SK-N-SH treated with all-trans-retinoic acid at 6 μM for 48 hours (cell line): Measurements from ENCODE around the gene HDGFL2.

ENCODE experiments used
- ATAC-seq: fragments of 200-7000 bp; cut with Tn5 transposase; 3 replicates; pipeline ENCODE4 v1.9.1; 2020; ENCODE audit warnings: mild to moderate bottlenecking, moderate library complexity
- ARNTL ChIP-seq: fragments of 450-650 bp; formaldehyde crosslinking; IDR thresholded peaks from 2 replicates; pipeline ENCODE4 v1.5.0; 2020; ENCODE audit warnings: low read depth, mild to moderate bottlenecking, moderate library complexity, borderline replicate concordance
- BACH2 ChIP-seq: fragments of 250-450 bp; sonication (Bioruptor Pico); IDR thresholded peaks from 2 replicates; pipeline ENCODE4 v1.9.0; 2021; ENCODE audit warnings: mild to moderate bottlenecking, borderline replicate concordance
- CSDC2 ChIP-seq: fragments of 250-450 bp; sonication (Bioruptor Pico); IDR thresholded peaks from 2 replicates; pipeline ENCODE4 v1.5.0; 2020; ENCODE audit warnings: mild to moderate bottlenecking, moderate library complexity
- ESRRG ChIP-seq: fragments of 250-450 bp; sonication (Bioruptor Pico); IDR thresholded peaks from 2 replicates; pipeline ENCODE4 v1.6.1; 2021; ENCODE audit warnings: mild to moderate bottlenecking
- GLIS3 ChIP-seq: fragments of 250-450 bp; sonication (Bioruptor Pico); IDR thresholded peaks from 2 replicates; pipeline ENCODE4 v1.5.0; 2020; ENCODE audit warnings: mild to moderate bottlenecking, moderate library complexity
- ISL1 ChIP-seq: fragments of 250-450 bp; sonication (Bioruptor Pico); IDR thresholded peaks from 2 replicates; pipeline ENCODE4 v2.1.2; 2022; ENCODE audit warnings: mild to moderate bottlenecking, moderate library complexity
- PPARA ChIP-seq: fragments of 250-450 bp; sonication (Bioruptor Pico); IDR thresholded peaks from 2 replicates; pipeline ENCODE4 v1.5.0; 2020; ENCODE audit warnings: mild to moderate bottlenecking, borderline replicate concordance
- SNAI2 ChIP-seq: fragments of 250-450 bp; sonication (Bioruptor Pico); IDR thresholded peaks from 2 replicates; pipeline ENCODE4 v1.5.0; 2020; ENCODE audit warnings: mild to moderate bottlenecking, moderate library complexity
- TCF4 ChIP-seq: fragments of 250-450 bp; sonication (Bioruptor Pico); IDR thresholded peaks from 2 replicates; pipeline ENCODE4 v1.8.0; 2021; ENCODE audit warnings: mild to moderate bottlenecking, moderate library complexity, borderline replicate concordance
- TOX ChIP-seq: fragments of 250-450 bp; sonication (Bioruptor Pico); IDR thresholded peaks from 2 replicates; pipeline ENCODE4 v1.8.0; 2021; ENCODE audit warnings: mild to moderate bottlenecking, moderate library complexity, borderline replicate concordance
- ZC3H10 ChIP-seq: fragments of 250-450 bp; sonication (Bioruptor Pico); IDR thresholded peaks from 2 replicates; pipeline ENCODE4 v1.5.1; 2021; ENCODE audit warnings: mild to moderate bottlenecking, moderate library complexity
- ZFP3 ChIP-seq: fragments of 250-450 bp; sonication (Bioruptor Pico); IDR thresholded peaks from 2 replicates; pipeline ENCODE4 v1.5.0; 2020; ENCODE audit warnings: mild to moderate bottlenecking, moderate library complexity
- ZNF565 ChIP-seq: fragments of 450-650 bp; formaldehyde crosslinking; conservative IDR thresholded peaks from 2 replicates; pipeline ENCODE4 v1.5.0; 2020; ENCODE audit warnings: low read depth, mild to moderate bottlenecking, moderate library complexity
- ZNF70 ChIP-seq: fragments of 450-650 bp; formaldehyde crosslinking; IDR thresholded peaks from 2 replicates; pipeline ENCODE4 v1.5.0; 2020; ENCODE audit warnings: mild to moderate bottlenecking, moderate library complexity
- ZNF8 ChIP-seq: fragments of 450-650 bp; formaldehyde crosslinking; IDR thresholded peaks from 2 replicates; pipeline ENCODE4 v1.5.0; 2020; ENCODE audit warnings: mild to moderate bottlenecking, moderate library complexity
- TF ChIP-seq, protein P1 (sequence below): fragments of 250-450 bp; sonication (Bioruptor Pico); IDR thresholded peaks from 2 replicates; pipeline ENCODE4 v1.5.1; 2021; ENCODE audit warnings: mild to moderate bottlenecking, moderate library complexity
- TF ChIP-seq, protein P2 (sequence below): fragments of 250-450 bp; sonication (Bioruptor Pico); IDR thresholded peaks from 2 replicates; pipeline ENCODE4 v1.8.0; 2021; ENCODE audit warnings: low read depth, mild to moderate bottlenecking, moderate library complexity, borderline replicate concordance
- TF ChIP-seq, protein P3 (sequence below): fragments of 250-450 bp; sonication (Bioruptor Pico); IDR thresholded peaks from 2 replicates; pipeline ENCODE4 v1.8.0; 2020; ENCODE audit warnings: mild to moderate bottlenecking, moderate library complexity, borderline replicate concordance
- TF ChIP-seq, protein P4 (sequence below): fragments of 250-450 bp; sonication (Bioruptor Pico); IDR thresholded peaks from 2 replicates; pipeline ENCODE4 v1.5.0; 2020; ENCODE audit warnings: mild to moderate bottlenecking, moderate library complexity

Gene HDGFL2

DNA sequence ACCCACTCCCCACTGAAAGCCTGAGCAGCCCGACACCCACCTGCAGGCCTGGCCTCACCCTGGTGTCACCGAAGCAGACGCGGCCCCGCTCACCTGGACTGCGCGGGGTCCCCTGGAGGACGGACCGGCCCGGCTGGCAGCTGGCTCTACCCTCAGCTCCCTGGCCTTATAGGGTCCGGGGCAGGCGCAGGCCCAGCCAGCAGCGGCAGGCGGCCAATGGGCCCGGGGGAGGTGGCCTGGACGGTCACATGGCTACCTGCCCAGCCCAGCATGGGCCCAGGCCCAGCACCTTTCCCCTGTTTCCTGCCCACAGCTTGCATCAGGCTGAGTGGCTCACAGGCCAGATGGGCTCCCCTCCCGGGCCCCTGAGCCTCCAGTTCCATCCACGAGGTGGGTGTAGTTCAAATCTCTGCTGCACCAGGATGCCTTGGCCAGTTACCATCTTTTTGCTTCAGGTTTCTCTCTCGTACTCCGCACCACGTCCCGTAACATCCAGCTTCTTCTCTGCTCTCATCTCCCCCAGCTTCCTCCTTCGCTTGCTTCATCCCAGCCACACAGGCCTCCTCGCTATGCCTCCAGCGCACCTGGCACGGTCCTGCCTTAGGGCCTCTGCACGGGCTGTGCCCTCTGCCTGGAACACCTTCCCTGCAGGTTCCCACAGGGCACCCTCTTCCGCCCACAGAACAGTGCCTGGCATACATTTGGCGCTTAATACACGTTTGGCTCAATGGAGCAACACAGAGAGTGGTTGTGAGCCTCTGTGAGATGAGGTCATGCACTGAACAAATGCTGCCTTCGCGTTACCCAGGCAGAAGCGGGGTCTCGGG is 46.5 kb downstream of the HDGFL2 start, which contains the start of gene PLIN4:
Gene PLIN4 (minus strand): TSS at position 142 of the 827 bp plus-strand sequence. CDS start 214 bp downstream, outside the sequence.
- TF ChIP-seq ISL1 (CRISPR knock-in tag), result no peak
- TF ChIP-seq SNAI2 (CRISPR knock-in tag), result no peak
- TF ChIP-seq PPARA (CRISPR knock-in tag), result no peak
- no peak for TF ChIP-seq TOX (CRISPR knock-in tag)
- no peak for TF ChIP-seq ZNF565 (CRISPR knock-in tag)
- TF ChIP-seq ZNF70 (CRISPR knock-in tag), result no peak
- no peak for TF ChIP-seq ZFP3 (CRISPR knock-in tag)
- TF ChIP-seq, protein P1, sequence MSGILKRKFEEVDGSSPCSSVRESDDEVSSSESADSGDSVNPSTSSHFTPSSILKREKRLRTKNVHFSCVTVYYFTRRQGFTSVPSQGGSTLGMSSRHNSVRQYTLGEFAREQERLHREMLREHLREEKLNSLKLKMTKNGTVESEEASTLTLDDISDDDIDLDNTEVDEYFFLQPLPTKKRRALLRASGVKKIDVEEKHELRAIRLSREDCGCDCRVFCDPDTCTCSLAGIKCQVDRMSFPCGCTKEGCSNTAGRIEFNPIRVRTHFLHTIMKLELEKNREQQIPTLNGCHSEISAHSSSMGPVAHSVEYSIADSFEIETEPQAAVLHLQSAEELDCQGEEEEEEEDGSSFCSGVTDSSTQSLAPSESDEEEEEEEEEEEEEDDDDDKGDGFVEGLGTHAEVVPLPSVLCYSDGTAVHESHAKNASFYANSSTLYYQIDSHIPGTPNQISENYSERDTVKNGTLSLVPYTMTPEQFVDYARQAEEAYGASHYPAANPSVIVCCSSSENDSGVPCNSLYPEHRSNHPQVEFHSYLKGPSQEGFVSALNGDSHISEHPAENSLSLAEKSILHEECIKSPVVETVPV (CRISPR knock-in tag), result no peak
- TF ChIP-seq, protein P2, sequence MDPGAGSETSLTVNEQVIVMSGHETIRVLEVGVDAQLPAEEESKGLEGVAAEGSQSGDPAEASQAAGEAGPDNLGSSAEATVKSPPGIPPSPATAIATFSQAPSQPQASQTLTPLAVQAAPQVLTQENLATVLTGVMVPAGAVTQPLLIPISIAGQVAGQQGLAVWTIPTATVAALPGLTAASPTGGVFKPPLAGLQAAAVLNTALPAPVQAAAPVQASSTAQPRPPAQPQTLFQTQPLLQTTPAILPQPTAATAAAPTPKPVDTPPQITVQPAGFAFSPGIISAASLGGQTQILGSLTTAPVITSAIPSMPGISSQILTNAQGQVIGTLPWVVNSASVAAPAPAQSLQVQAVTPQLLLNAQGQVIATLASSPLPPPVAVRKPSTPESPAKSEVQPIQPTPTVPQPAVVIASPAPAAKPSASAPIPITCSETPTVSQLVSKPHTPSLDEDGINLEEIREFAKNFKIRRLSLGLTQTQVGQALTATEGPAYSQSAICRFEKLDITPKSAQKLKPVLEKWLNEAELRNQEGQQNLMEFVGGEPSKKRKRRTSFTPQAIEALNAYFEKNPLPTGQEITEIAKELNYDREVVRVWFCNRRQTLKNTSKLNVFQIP (CRISPR knock-in tag), result no peak
- no peak for TF ChIP-seq TCF4 (CRISPR knock-in tag)
- TF ChIP-seq BACH2 (CRISPR knock-in tag), result no peak
- TF ChIP-seq ESRRG (CRISPR knock-in tag), result no peak
- peak; percentile 18; the same call in 1 of the 3 replicates for ATAC-seq

DNA sequence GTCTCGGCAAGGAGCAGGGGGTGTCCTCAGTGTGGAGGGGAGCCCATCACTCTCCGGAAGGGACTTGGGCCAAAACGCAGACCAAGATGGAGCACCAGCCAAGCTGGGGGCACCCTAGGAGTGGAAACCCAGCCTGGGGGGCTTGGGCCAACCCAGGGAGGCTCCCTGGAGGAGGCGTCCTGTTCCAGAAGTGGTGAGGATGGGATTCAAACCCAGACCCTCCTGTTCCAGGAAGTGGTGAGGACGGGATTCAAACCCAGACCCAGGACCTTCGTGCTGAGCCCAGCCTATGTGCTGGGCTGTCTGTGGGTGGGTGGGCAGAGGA is 47.0 kb downstream of the HDGFL2 start:
- no peak for TF ChIP-seq BACH2 (CRISPR knock-in tag)
- TF ChIP-seq ZC3H10 (CRISPR knock-in tag), result no peak
- no peak for TF ChIP-seq TOX (CRISPR knock-in tag)
- no peak for TF ChIP-seq TCF4 (CRISPR knock-in tag)
- TF ChIP-seq, protein P3, sequence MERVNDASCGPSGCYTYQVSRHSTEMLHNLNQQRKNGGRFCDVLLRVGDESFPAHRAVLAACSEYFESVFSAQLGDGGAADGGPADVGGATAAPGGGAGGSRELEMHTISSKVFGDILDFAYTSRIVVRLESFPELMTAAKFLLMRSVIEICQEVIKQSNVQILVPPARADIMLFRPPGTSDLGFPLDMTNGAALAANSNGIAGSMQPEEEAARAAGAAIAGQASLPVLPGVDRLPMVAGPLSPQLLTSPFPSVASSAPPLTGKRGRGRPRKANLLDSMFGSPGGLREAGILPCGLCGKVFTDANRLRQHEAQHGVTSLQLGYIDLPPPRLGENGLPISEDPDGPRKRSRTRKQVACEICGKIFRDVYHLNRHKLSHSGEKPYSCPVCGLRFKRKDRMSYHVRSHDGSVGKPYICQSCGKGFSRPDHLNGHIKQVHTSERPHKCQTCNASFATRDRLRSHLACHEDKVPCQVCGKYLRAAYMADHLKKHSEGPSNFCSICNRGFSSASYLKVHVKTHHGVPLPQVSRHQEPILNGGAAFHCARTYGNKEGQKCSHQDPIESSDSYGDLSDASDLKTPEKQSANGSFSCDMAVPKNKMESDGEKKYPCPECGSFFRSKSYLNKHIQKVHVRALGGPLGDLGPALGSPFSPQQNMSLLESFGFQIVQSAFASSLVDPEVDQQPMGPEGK (CRISPR knock-in tag), result no peak
- no peak for TF ChIP-seq ISL1 (CRISPR knock-in tag)
- TF ChIP-seq GLIS3 (CRISPR knock-in tag), result no peak
- no peak for TF ChIP-seq ESRRG (CRISPR knock-in tag)
- no peak for TF ChIP-seq ZFP3 (CRISPR knock-in tag)
- no peak for TF ChIP-seq SNAI2 (CRISPR knock-in tag)
- no peak for TF ChIP-seq ARNTL (CRISPR knock-in tag)
- no peak for TF ChIP-seq ZNF565 (CRISPR knock-in tag)
- TF ChIP-seq CSDC2 (CRISPR knock-in tag), result no peak
- TF ChIP-seq, protein P2 (CRISPR knock-in tag), result no peak
- no peak for TF ChIP-seq ZNF8 (CRISPR knock-in tag)
- TF ChIP-seq, protein P4, sequence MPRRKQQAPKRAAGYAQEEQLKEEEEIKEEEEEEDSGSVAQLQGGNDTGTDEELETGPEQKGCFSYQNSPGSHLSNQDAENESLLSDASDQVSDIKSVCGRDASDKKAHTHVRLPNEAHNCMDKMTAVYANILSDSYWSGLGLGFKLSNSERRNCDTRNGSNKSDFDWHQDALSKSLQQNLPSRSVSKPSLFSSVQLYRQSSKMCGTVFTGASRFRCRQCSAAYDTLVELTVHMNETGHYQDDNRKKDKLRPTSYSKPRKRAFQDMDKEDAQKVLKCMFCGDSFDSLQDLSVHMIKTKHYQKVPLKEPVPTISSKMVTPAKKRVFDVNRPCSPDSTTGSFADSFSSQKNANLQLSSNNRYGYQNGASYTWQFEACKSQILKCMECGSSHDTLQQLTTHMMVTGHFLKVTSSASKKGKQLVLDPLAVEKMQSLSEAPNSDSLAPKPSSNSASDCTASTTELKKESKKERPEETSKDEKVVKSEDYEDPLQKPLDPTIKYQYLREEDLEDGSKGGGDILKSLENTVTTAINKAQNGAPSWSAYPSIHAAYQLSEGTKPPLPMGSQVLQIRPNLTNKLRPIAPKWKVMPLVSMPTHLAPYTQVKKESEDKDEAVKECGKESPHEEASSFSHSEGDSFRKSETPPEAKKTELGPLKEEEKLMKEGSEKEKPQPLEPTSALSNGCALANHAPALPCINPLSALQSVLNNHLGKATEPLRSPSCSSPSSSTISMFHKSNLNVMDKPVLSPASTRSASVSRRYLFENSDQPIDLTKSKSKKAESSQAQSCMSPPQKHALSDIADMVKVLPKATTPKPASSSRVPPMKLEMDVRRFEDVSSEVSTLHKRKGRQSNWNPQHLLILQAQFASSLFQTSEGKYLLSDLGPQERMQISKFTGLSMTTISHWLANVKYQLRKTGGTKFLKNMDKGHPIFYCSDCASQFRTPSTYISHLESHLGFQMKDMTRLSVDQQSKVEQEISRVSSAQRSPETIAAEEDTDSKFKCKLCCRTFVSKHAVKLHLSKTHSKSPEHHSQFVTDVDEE (CRISPR knock-in tag), result no peak
- TF ChIP-seq, all 23 proteins: peak for 0
- ATAC-seq, result no peak
